GM23338 (cell line): ENCODE results near the gene TPP2. TPM values are rescaled to one million over a fixed set of nuclear protein-coding genes. Genes with fewer than 3 reads are reported as not detected.

Experiments
- ATAC-seq: fragments of 200-7000 bp; cut with Tn5 transposase; 3 replicates; pipeline ENCODE4 v1.9.1; 2020
- DNase-seq: peaks from one replicate; pipeline ENCODE4 v3.0.0-alpha.2; 2015; ENCODE audit warnings: low spot score
- H2AFZ ChIP-seq: fragments of 200-600 bp; sonication (generic); 2 replicates; pipeline ENCODE4 v1.8.0; 2016; ENCODE audit warnings: antibody characterized with exemption, mild to moderate bottlenecking, moderate library complexity
- H3F3A ChIP-seq: fragments of 200-600 bp; sonication (generic); replicated peaks from 2 replicates; pipeline ENCODE4 v1.8.0; 2017; ENCODE audit warnings: antibody characterized with exemption, mixed run types, low read depth
- H3K27ac ChIP-seq: fragments of 200-600 bp; sonication (generic); 2 replicates; pipeline ENCODE4 v1.6.1; 2016; ENCODE audit warnings: low read depth
- H3K27me3 ChIP-seq: fragments of 200-600 bp; sonication (generic); 2 replicates; pipeline ENCODE4 v1.8.0; 2016; ENCODE audit warnings: mild to moderate bottlenecking, mixed run types, moderate library complexity; ENCODE audit not compliant: insufficient read depth
- H3K36me3 ChIP-seq: fragments of 200-600 bp; sonication (generic); 2 replicates; pipeline ENCODE4 v1.8.0; 2016; ENCODE audit warnings: mild to moderate bottlenecking; ENCODE audit not compliant: insufficient read depth
- H3K4me1 ChIP-seq: fragments of 200-600 bp; sonication (generic); 2 replicates; pipeline ENCODE4 v1.8.0; 2016; ENCODE audit warnings: mild to moderate bottlenecking, moderate library complexity; ENCODE audit not compliant: insufficient read depth
- H3K4me2 ChIP-seq: fragments of 200-600 bp; sonication (generic); 2 replicates; pipeline ENCODE4 v1.7.1; 2017; ENCODE audit warnings: mixed run types
- H3K4me3 ChIP-seq: fragments of 200-600 bp; sonication (generic); 2 replicates; pipeline ENCODE4 v1.6.1; 2016; ENCODE audit warnings: mixed run types
- H3K79me2 ChIP-seq: fragments of 200-600 bp; sonication (generic); replicated peaks from 2 replicates; pipeline ENCODE4 v1.8.0; 2017; ENCODE audit warnings: mild to moderate bottlenecking; ENCODE audit not compliant: insufficient read depth
- H3K9me2 ChIP-seq: fragments of 200-600 bp; sonication (generic); 2 replicates; pipeline ENCODE4 v1.8.0; 2017; ENCODE audit not compliant: insufficient read depth
- H4K20me1 ChIP-seq: fragments of 200-600 bp; sonication (generic); replicated peaks from 2 replicates; pipeline ENCODE4 v1.8.0; 2017; ENCODE audit warnings: mild to moderate bottlenecking; ENCODE audit not compliant: insufficient read depth
- H3K27ac Mint-ChIP-seq: 2 replicates; pipeline ENCODE4 v1.8.0; 2020; ENCODE audit warnings: inconsistent platforms, mild to moderate bottlenecking, moderate library complexity, mixed read lengths
- H3K27me3 Mint-ChIP-seq: 3 replicates; pipeline ENCODE4 v1.8.0; 2022; ENCODE audit warnings: low read depth, mild to moderate bottlenecking, moderate library complexity, mixed read lengths, inconsistent platforms; ENCODE audit not compliant: insufficient read depth, poor library complexity
- H3K36me3 Mint-ChIP-seq: 3 replicates; pipeline ENCODE4 v1.8.0; 2021; ENCODE audit warnings: low read depth, mild to moderate bottlenecking, inconsistent platforms, moderate library complexity, mixed read lengths
- H3K4me1 Mint-ChIP-seq: 3 replicates; pipeline ENCODE4 v1.8.0; 2020; ENCODE audit warnings: mild to moderate bottlenecking, inconsistent platforms, mixed read lengths
- H3K4me3 Mint-ChIP-seq: 3 replicates; pipeline ENCODE4 v1.8.0; 2021; ENCODE audit warnings: moderate library complexity, mild to moderate bottlenecking, inconsistent platforms, mixed read lengths
- H3K9me3 Mint-ChIP-seq: 3 replicates; pipeline ENCODE4 v1.8.0; 2020; ENCODE audit warnings: moderate library complexity, mild to moderate bottlenecking, inconsistent platforms, mixed read lengths
- CREB1 ChIP-seq: fragments of 250-450 bp; sonication (Bioruptor Pico); IDR thresholded peaks from 2 replicates; pipeline ENCODE4 v1.5.0; 2020; ENCODE audit warnings: low read depth, mild to moderate bottlenecking, moderate library complexity
- JUNB ChIP-seq: IDR thresholded peaks from one replicate; pipeline ENCODE4 v1.6.1; 2016; ENCODE audit warnings: antibody characterized with exemption; ENCODE audit not compliant: unreplicated experiment
- POLR2AphosphoS5 ChIP-seq: IDR thresholded peaks from 2 replicates; pipeline ENCODE4 v1.6.1; 2016; ENCODE audit warnings: antibody characterized with exemption, low read depth
- polyA plus RNA-seq: library from polyadenylated mRNA; unstranded; fragments of >200 nt; fragmentation: Nextera tagmentation; extraction: Ambion mirVana; gene quantifications from 2 replicates; pipeline ENCODE4 v1.2.1, GENCODE V29; 2016
- total RNA-seq: library from RNA; depleted of rRNA; stranded (reverse); fragments of >200 nt; shearing (Covaris generic); gene quantifications from 2 replicates; pipeline ENCODE4 v1.2.3, GENCODE V29; 2014
- TF ChIP-seq, protein P1 (sequence below): fragments of 250-450 bp; sonication (Bioruptor Pico); IDR thresholded peaks from 2 replicates; pipeline ENCODE4 v1.5.0; 2020; ENCODE audit warnings: mild to moderate bottlenecking, moderate library complexity
- TF ChIP-seq, protein P2 (sequence below), 2 experiments: fragments of 200-600 bp in 1 of 2; sonication (generic) in 1 of 2; conservative IDR thresholded peaks; 2 replicates each; pipeline versions ENCODE4 v1.5.1 to v1.6.1; 2016 to 2017; ENCODE audit warnings: antibody characterized with exemption in 2 of 2, low read depth in 2 of 2, mild to moderate bottlenecking in 2 of 2, moderate library complexity in 1 of 2

The TPP2 gene
- total and polyA plus RNA-seq, 2 experiments from 2014 or later: 56.6 to 111 TPM

DNA sequence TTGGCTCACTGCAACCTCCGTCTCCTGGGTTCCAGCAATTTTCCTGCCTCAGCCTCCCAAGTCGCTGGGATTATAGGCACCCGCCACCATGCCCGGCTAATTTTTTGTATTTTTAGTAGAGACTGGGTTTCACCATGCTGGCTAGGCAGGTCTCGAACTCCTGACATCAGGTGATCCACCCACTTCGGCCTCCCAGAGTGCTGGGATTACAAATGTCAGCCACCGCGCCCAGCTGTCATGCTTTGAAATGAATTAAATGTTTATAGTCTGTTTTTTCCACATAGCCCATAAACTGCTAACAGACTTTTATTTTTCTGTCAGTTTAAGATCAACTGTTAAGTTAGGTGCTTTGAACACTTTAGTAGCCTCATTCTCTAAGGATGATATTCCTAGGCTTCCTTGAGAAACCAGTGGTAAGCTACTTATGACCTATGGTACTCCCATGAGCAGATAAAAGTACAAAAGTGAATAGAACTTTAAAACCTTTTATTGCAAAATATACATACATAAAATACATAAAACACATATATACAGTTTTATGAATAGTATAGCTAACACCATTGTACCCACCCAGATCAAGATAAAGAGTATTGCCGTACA lies 13.6 kb downstream of the TPP2 start (continued):
- TF ChIP-seq, protein P1, sequence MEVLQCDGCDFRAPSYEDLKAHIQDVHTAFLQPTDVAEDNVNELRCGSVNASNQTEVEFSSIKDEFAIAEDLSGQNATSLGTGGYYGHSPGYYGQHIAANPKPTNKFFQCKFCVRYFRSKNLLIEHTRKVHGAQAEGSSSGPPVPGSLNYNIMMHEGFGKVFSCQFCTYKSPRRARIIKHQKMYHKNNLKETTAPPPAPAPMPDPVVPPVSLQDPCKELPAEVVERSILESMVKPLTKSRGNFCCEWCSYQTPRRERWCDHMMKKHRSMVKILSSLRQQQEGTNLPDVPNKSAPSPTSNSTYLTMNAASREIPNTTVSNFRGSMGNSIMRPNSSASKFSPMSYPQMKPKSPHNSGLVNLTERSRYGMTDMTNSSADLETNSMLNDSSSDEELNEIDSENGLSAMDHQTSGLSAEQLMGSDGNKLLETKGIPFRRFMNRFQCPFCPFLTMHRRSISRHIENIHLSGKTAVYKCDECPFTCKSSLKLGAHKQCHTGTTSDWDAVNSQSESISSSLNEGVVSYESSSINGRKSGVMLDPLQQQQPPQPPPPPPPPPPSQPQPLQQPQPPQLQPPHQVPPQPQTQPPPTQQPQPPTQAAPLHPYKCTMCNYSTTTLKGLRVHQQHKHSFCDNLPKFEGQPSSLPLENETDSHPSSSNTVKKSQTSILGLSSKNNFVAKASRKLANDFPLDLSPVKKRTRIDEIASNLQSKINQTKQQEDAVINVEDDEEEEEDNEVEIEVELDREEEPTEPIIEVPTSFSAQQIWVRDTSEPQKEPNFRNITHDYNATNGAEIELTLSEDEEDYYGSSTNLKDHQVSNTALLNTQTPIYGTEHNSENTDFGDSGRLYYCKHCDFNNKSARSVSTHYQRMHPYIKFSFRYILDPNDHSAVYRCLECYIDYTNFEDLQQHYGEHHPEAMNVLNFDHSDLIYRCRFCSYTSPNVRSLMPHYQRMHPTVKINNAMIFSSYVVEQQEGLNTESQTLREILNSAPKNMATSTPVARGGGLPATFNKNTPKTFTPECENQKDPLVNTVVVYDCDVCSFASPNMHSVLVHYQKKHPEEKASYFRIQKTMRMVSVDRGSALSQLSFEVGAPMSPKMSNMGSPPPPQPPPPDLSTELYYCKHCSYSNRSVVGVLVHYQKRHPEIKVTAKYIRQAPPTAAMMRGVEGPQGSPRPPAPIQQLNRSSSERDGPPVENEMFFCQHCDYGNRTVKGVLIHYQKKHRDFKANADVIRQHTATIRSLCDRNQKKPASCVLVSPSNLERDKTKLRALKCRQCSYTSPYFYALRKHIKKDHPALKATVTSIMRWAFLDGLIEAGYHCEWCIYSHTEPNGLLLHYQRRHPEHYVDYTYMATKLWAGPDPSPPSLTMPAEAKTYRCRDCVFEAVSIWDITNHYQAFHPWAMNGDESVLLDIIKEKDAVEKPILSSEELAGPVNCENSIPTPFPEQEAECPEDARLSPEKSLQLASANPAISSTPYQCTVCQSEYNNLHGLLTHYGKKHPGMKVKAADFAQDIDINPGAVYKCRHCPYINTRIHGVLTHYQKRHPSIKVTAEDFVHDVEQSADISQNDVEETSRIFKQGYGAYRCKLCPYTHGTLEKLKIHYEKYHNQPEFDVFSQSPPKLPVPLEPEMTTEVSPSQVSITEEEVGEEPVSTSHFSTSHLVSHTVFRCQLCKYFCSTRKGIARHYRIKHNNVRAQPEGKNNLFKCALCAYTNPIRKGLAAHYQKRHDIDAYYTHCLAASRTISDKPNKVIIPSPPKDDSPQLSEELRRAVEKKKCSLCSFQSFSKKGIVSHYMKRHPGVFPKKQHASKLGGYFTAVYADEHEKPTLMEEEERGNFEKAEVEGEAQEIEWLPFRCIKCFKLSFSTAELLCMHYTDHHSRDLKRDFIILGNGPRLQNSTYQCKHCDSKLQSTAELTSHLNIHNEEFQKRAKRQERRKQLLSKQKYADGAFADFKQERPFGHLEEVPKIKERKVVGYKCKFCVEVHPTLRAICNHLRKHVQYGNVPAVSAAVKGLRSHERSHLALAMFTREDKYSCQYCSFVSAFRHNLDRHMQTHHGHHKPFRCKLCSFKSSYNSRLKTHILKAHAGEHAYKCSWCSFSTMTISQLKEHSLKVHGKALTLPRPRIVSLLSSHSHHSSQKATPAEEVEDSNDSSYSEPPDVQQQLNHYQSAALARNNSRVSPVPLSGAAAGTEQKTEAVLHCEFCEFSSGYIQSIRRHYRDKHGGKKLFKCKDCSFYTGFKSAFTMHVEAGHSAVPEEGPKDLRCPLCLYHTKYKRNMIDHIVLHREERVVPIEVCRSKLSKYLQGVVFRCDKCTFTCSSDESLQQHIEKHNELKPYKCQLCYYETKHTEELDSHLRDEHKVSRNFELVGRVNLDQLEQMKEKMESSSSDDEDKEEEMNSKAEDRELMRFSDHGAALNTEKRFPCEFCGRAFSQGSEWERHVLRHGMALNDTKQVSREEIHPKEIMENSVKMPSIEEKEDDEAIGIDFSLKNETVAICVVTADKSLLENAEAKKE: no peak

DNA sequence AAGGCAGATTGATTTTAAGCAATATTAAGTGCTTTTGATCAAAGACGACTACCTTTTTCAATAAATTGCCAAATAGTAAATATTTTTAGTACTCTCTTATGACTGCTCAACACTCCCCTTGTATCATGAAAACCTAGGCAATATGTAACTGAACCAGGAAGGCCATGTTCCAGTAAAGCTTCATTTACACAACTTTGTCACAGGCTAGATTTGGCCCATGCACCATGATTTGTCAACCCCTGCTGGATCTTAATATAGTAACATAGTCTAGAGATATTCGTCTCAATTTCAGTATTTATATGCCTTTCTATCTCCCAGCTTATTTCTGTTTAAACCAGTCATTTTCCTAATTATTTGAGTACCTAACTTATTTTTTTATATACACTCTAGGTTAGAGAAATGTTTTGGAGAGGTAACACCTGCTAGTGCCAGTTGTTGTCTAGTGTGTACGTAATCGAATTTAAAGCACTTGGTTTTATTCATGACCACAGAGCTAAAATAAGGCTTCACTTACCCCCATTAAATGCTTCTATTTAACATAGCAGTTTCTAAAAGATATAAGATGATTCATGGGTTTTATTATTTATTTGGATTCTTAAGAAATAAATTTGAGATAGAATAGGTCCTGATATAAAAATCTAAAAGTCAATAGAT lies 21.0 kb downstream of the TPP2 start:
- Histone ChIP-seq H4K20me1 (peaks cover 6% of the 10 kb centered on the region), H3K4me1 (no peaks in the 10 kb centered on the region), H3K4me3 (no peak overlapping the region), H3K4me2 (no peak overlapping the region), H2AFZ (no peak overlapping the region), H3K79me2 (peaks cover 28% of the 10 kb centered on the region), H3K36me3 (peaks cover 64% of the 10 kb centered on the region), H3F3A (no peaks in the 10 kb centered on the region), H3K9me2 (no peaks in the 10 kb centered on the region), H3K27me3 (no peaks in the 10 kb centered on the region), H3K27ac (no peak overlapping the region)
- Mint-ChIP-seq H3K4me3 (no peak overlapping the region), H3K4me1 (no peaks in the 10 kb centered on the region), H3K27ac (no peak overlapping the region), H3K27me3 (peaks cover 2% of the 10 kb centered on the region), H3K9me3 (no peaks in the 10 kb centered on the region), H3K36me3 (peaks cover 63% of the 10 kb centered on the region)
- no peak for TF ChIP-seq JUNB
- TF ChIP-seq POLR2AphosphoS5: no peak
- TF ChIP-seq CREB1 (CRISPR knock-in tag): no peak
- TF ChIP-seq, protein P2, sequence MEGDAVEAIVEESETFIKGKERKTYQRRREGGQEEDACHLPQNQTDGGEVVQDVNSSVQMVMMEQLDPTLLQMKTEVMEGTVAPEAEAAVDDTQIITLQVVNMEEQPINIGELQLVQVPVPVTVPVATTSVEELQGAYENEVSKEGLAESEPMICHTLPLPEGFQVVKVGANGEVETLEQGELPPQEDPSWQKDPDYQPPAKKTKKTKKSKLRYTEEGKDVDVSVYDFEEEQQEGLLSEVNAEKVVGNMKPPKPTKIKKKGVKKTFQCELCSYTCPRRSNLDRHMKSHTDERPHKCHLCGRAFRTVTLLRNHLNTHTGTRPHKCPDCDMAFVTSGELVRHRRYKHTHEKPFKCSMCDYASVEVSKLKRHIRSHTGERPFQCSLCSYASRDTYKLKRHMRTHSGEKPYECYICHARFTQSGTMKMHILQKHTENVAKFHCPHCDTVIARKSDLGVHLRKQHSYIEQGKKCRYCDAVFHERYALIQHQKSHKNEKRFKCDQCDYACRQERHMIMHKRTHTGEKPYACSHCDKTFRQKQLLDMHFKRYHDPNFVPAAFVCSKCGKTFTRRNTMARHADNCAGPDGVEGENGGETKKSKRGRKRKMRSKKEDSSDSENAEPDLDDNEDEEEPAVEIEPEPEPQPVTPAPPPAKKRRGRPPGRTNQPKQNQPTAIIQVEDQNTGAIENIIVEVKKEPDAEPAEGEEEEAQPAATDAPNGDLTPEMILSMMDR (conservative IDR thresholded peaks at IDR 0.05; ENCODE audit: low read depth in 2 of 2): no peak
- no peak for DNase-seq
- ATAC-seq: no peak
